GM23338 (cell line): ENCODE data around the gene MELK.

Experiments
- EZH2phosphoT487 ChIP-seq: fragments of 200-600 bp; sonication (generic); IDR thresholded peaks from one replicate; pipeline ENCODE4 v1.8.1; 2018; ENCODE audit warnings: antibody characterized with exemption; ENCODE audit not compliant: unreplicated experiment
- TF ChIP-seq, protein P1 (sequence below), 2 experiments: fragments of 200-600 bp in 1 of 2; sonication (generic) in 1 of 2; conservative IDR thresholded peaks; 2 replicates each; pipeline versions ENCODE4 v1.5.1 to v1.6.1; 2016 to 2017; ENCODE audit warnings: antibody characterized with exemption in 2 of 2, low read depth in 2 of 2, mild to moderate bottlenecking in 2 of 2, moderate library complexity in 1 of 2

- TF ChIP-seq, protein P1, sequence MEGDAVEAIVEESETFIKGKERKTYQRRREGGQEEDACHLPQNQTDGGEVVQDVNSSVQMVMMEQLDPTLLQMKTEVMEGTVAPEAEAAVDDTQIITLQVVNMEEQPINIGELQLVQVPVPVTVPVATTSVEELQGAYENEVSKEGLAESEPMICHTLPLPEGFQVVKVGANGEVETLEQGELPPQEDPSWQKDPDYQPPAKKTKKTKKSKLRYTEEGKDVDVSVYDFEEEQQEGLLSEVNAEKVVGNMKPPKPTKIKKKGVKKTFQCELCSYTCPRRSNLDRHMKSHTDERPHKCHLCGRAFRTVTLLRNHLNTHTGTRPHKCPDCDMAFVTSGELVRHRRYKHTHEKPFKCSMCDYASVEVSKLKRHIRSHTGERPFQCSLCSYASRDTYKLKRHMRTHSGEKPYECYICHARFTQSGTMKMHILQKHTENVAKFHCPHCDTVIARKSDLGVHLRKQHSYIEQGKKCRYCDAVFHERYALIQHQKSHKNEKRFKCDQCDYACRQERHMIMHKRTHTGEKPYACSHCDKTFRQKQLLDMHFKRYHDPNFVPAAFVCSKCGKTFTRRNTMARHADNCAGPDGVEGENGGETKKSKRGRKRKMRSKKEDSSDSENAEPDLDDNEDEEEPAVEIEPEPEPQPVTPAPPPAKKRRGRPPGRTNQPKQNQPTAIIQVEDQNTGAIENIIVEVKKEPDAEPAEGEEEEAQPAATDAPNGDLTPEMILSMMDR (conservative IDR thresholded peaks at IDR 0.05; ENCODE audit: low read depth in 2 of 2), result no peak
- TF ChIP-seq EZH2phosphoT487, result no peak
These were observed 20.8 kb upstream of the MELK start for GRCh38 chr9:36551910-36552309.
